Nephron progenitor cell (in vitro differentiated cells): Measurements from ENCODE around the gene PDCD1.
A peak's percentile ranks its signal among the peaks of the same experiment; 100 is the strongest.
"Not testable (repeated sequence)": the region's sequence is repeated elsewhere in the genome, so short reads cannot be mapped to it uniquely, and the experiment has no call there.

ENCODE experiments used
- DNase-seq: peaks from one replicate; pipeline ENCODE4 v3.0.0; 2021
- H3K27ac Mint-ChIP-seq: 2 replicates; pipeline ENCODE4 v1.8.0; 2021; ENCODE audit warnings: mild to moderate bottlenecking, moderate library complexity, mixed read lengths
- H3K27me3 Mint-ChIP-seq: 2 replicates; pipeline ENCODE4 v1.8.0; 2021; ENCODE audit warnings: mild to moderate bottlenecking, low read depth, mixed read lengths; ENCODE audit not compliant: poor library complexity
- H3K36me3 Mint-ChIP-seq: 2 replicates; pipeline ENCODE4 v1.8.0; 2021; ENCODE audit warnings: low read depth, mixed read lengths
- H3K4me1 Mint-ChIP-seq: 2 replicates; pipeline ENCODE4 v1.8.0; 2021; ENCODE audit warnings: mixed read lengths
- H3K4me3 Mint-ChIP-seq: 2 replicates; pipeline ENCODE4 v1.8.0; 2021; ENCODE audit warnings: mild to moderate bottlenecking, moderate library complexity, mixed read lengths
- H3K9me3 Mint-ChIP-seq: 2 replicates; pipeline ENCODE4 v1.8.0; 2021; ENCODE audit warnings: mild to moderate bottlenecking, moderate library complexity, mixed read lengths
- CTCF ChIP-seq: fragments of 200-600 bp; sonication (generic); IDR thresholded peaks from 2 replicates; pipeline ENCODE4 v1.5.0; 2021; ENCODE audit warnings: antibody characterized with exemption

Gene PDCD1

DNA sequence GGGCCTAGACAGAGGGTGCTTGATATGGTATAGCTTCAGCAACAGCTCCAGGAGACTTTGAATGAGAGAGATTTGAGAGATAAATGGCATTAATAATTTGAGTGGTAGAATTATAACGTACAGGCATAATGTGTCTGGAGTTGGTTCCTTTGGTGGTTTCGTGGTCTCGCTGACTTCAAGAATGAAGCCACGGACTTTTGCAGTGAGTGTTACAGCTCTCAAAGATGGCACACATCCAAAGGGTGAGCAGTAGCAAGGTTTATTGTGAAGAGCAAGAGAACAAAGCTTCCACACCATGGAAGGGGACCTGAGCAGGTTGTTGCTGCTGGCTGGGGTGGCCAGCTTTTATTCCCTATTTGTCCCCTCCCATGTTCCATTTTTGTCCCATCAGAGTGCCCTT is 23.1 kb downstream of the PDCD1 start:
- no peaks in the 10 kb centered on the region for H3K36me3 Mint-ChIP-seq
- TF ChIP-seq CTCF = no peak
- no peak overlapping the region for H3K4me3 Mint-ChIP-seq
- peaks cover 45% of the 10 kb centered on the region for H3K9me3 Mint-ChIP-seq
- no peak for DNase-seq
- H3K27me3 Mint-ChIP-seq = peaks cover 7% of the 10 kb centered on the region
- H3K27ac Mint-ChIP-seq = no peak overlapping the region
- H3K4me1 Mint-ChIP-seq = peaks cover 15% of the 10 kb centered on the region

GRCh38 chr2:241834527-241835210 is 24.0 kb downstream of the PDCD1 start:
- Mint-ChIP-seq H3K4me3 (no peak overlapping the region), H3K36me3 (no peaks in the 10 kb centered on the region), H3K9me3 (peaks cover 50% of the 10 kb centered on the region), H3K27me3 (peaks cover 10% of the 10 kb centered on the region), H3K27ac (no peak overlapping the region), H3K4me1 (peaks cover 15% of the 10 kb centered on the region)
- no peak for DNase-seq
- TF ChIP-seq CTCF = no peak

- peaks cover 15% of the 10 kb centered on the region for H3K4me1 Mint-ChIP-seq
- H3K9me3 Mint-ChIP-seq = peaks cover 50% of the 10 kb centered on the region
- not testable (repeated sequence) for H3K4me3 Mint-ChIP-seq, H3K27me3 Mint-ChIP-seq, H3K27ac Mint-ChIP-seq, DNase-seq, H3K36me3 Mint-ChIP-seq
Observed at GRCh38 chr2:241833756-241834526, 24.8 kb downstream of the PDCD1 start.

GRCh38 chr2:241833101-241833663 is 25.5 kb downstream of the PDCD1 start:
- no peak for TF ChIP-seq CTCF
- DNase-seq = no peak
- Mint-ChIP-seq H3K36me3 (no peaks in the 10 kb centered on the region), H3K27ac (no peak overlapping the region), H3K9me3 (peaks cover 51% of the 10 kb centered on the region), H3K27me3 (peaks cover 6% of the 10 kb centered on the region), H3K4me1 (peaks cover 15% of the 10 kb centered on the region), H3K4me3 (no peak overlapping the region)

DNA sequence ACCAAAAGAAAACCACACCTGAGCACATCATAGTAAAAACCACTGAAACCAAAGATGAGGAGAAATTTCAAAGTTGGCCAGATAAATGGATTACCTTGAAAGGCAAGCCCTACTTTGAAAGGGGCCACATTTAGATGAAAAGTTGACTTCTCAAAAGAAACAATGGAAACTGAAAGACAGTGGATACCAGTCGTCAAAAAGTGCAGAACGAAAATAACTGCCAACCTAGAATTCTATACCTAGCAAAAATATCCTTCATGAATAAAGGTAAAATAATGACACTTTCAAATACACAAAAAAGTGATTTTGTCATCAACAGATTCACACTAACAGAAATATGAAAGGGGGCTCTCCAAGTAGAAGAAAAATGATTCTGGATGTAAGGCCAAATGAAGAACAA is 31.3 kb downstream of the PDCD1 start:
- no peak for DNase-seq
- no peak overlapping the region for H3K27ac Mint-ChIP-seq
- no peak overlapping the region for H3K4me3 Mint-ChIP-seq
- H3K9me3 Mint-ChIP-seq = peaks cover 70% of the 10 kb centered on the region
- TF ChIP-seq CTCF = no peak
- H3K4me1 Mint-ChIP-seq = peaks cover 14% of the 10 kb centered on the region
- H3K36me3 Mint-ChIP-seq = peaks cover 5% of the 10 kb centered on the region
- peaks cover 41% of the 10 kb centered on the region for H3K27me3 Mint-ChIP-seq

DNA sequence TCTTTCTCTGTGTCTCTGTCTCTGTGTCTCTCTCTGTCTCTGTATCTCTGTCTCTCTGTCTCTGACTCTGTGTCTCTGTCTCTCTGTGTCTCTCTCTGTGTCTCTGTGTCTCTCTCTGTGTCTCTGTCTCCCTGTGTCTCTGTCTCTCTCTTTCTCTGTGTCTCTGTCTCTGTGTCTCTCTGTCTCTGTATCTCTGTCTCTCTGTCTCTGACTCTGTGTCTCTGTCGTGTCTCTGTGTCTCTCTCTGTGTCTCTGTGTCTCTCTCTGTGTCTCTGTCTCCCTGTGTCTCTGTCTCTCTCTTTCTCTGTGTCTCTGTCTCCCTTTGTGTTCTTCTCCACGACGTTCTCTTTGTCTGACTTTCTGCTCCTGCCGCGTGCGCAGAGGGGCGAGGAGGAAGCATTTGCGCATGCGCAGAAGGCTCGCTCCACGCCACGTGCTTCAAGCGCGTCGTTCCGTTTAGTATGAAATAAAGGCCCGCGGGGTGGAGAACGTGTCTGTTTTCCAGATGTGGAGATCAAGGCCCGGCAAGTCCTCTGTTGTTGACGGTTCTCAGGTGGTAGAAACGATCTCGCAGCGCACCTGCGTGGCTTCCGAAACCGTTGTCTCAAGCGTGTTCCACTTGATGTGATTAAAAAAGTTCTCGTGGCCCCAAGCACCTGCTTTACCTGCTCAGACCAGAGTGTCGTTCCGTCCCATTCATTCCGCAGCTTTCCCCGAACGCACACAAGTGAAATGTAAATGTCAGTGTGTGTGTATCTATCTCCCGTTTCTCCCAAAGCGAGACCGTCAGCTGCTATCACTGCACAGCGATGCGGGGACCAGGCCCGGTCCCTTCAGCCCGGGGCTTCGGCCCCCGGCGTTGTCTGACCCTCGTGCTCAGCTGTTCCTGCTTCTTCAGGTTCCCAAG is 34.9 kb downstream of the PDCD1 start:
- Mint-ChIP-seq H3K4me1 (peaks cover 29% of the 10 kb centered on the region), H3K27ac (peak overlapping the region; percentile 78), H3K27me3 (peaks cover 38% of the 10 kb centered on the region), H3K9me3 (peaks cover 55% of the 10 kb centered on the region)
- not testable (repeated sequence) for H3K36me3 Mint-ChIP-seq, H3K4me3 Mint-ChIP-seq, DNase-seq
